ENCODE data around the gene CTBP1. TPM values are rescaled to one million over a fixed set of nuclear protein-coding genes. Genes with fewer than 3 reads are reported as not detected.

CTBP1 gene
- total RNA-seq, 1 experiment from 2014 or later, result 153 TPM

GRCh38 chr4:1214101-1215095 lies 34.5 kb downstream of the CTBP1 start:
- no peaks in the 10 kb centered on the region; the same call in 1 of the 2 replicates for H3K36me3 ChIP-seq (ENCODE audit: low read depth)
- H3K9me2 ChIP-seq (ENCODE audit: insufficient read depth), result no peaks in the 10 kb centered on the region
- no peak overlapping the region for H3K4me2 ChIP-seq
- H4K20me1 ChIP-seq (ENCODE audit: insufficient read depth), result peaks cover 1% of the 10 kb centered on the region
- no peaks in the 10 kb centered on the region for H3K79me2 ChIP-seq (ENCODE audit: low read depth)
- ChIA-PET CTCF (no interaction called here), POLR2A (ENCODE audit: unreplicated experiment) (no interaction called here)
- no peaks in the 10 kb centered on the region for H3K9me3 ChIP-seq (ENCODE audit: insufficient read depth, low read depth)
- H3K4me1 ChIP-seq (replicated peaks; ENCODE audit: insufficient read depth), result no peaks in the 10 kb centered on the region
- DNase-seq, result no peak
- intact Hi-C loops (cut with micrococcal nuclease; ENCODE audit: unreplicated experiment), result no loop called here
- TF ChIP-seq CTCF (conservative IDR thresholded peaks at IDR 0.05) (no peak), EZH2 (IDR thresholded peaks at IDR 0.05; ENCODE audit: low read depth) (no peak)
- no peak overlapping the region for H3K4me3 ChIP-seq
- BruUV-seq (replicated peaks), result no TSS peak
- H3K27ac ChIP-seq, result no peak overlapping the region
- H3K27me3 ChIP-seq (ENCODE audit: insufficient read depth, low read depth), result no peaks in the 10 kb centered on the region
- no peaks in the 10 kb centered on the region for H3F3A ChIP-seq (ENCODE audit: insufficient read depth, low read depth)
- no peak overlapping the region for H2AFZ ChIP-seq

DNA sequence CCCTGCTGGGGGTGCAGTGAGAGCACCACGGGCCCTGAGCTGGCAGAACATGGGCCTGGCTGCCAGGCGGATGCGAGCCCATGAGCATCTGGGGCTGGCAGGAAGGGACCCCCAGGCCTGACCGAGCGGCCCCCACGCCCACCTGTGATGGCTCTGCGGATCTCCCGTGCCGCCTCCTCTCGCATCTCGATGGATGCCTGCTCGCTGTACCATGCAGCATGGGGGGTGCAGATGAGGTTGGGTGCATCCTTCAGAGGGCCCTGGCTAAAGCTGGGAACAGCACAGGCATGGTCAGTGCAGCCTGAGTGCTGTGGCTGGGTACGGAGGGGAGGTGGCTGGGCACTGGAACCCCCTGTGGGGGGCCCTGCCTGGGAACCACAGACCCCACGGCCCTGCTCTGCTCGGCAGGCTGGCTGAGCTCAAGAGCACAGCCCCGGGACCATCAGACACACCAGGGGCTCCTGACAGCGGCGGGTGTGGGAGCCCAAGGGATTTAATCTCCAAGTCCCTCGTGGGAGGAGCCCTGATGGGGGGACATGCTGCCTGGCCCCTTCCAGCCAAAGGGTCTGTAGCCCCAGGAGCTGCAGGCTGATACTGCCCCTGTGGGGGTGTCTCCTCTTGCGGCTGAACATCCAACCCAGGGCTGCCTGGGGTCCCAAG lies 35.5 kb downstream of the CTBP1 start:
- CTCF ChIA-PET, result no interaction called here
- DNase-seq, result no peak
- no peaks in the 10 kb centered on the region for H3K27me3 ChIP-seq (ENCODE audit: insufficient read depth, low read depth)
- intact Hi-C loops (cut with micrococcal nuclease; ENCODE audit: unreplicated experiment), result no loop called here
- BruUV-seq (replicated peaks), result no TSS peak
- no peaks in the 10 kb centered on the region; the same call in none of the 2 replicates for H4K20me1 ChIP-seq (ENCODE audit: insufficient read depth)
- no peaks in the 10 kb centered on the region; the same call in 1 of the 2 replicates for H3K36me3 ChIP-seq (ENCODE audit: low read depth)
- TF ChIP-seq EZH2 (IDR thresholded peaks at IDR 0.05; ENCODE audit: low read depth) (no peak), CTCF (conservative IDR thresholded peaks at IDR 0.05) (no peak)
- no peak overlapping the region for H2AFZ ChIP-seq
- no peak overlapping the region for H3K27ac ChIP-seq
- no peaks in the 10 kb centered on the region for H3K9me2 ChIP-seq (ENCODE audit: insufficient read depth)
- no peaks in the 10 kb centered on the region for H3K79me2 ChIP-seq (ENCODE audit: low read depth)
- H3K4me1 ChIP-seq (replicated peaks; ENCODE audit: insufficient read depth), result no peaks in the 10 kb centered on the region
- H3K9me3 ChIP-seq (ENCODE audit: insufficient read depth, low read depth), result no peaks in the 10 kb centered on the region
- no peaks in the 10 kb centered on the region for H3F3A ChIP-seq (ENCODE audit: insufficient read depth, low read depth)
- H3K4me3 ChIP-seq, result no peak overlapping the region
- POLR2A ChIA-PET (ENCODE audit: unreplicated experiment), result no interaction called here
- H3K4me2 ChIP-seq, result no peak overlapping the region

DNA sequence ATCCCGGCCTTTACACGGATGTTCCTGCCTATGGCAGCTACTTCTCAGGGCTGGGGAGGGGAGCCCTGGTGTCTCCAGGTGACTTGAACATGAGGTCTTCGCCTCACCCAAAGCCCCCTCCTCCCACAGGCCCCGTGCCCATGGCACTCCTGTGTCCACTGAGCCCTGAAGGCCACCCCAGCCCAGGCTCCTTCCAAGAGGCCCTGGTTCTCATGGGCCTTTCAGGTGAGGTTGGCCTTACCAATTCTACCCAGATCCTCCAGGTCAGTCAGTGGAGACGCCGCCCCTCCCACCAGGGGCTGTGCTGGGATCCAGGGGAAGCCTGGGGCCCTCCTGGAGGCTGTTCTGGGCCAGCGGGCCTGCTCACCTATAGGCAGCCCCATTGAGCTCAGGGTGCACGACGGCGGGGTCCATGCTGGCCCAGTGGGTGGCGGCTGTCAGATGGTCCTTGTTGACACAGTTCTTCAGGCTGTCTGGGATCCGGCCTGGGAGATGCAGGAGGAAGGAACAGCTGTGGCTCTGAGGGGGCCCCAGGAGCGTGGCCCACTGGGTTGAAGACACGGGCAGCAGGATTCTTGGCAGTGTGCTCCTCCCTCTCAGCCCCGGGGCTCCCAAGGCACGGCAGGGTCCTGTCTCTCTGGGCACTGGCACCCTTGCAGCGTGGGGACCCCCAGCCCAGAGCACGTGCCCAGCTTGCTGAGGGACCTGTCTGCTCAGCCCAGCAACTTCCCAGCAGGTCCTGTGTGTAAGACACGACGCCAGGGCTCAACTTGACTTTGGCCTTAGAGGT lies 36.2 kb downstream of the CTBP1 start:
- BruUV-seq (replicated peaks), result no TSS peak
- Histone ChIP-seq H3K4me2 (no peak overlapping the region), H3K4me1 (replicated peaks; ENCODE audit: insufficient read depth) (no peaks in the 10 kb centered on the region), H2AFZ (no peak overlapping the region), H4K20me1 (ENCODE audit: insufficient read depth) (no peaks in the 10 kb centered on the region; the same call in none of the 2 replicates), H3K27me3 (ENCODE audit: insufficient read depth, low read depth) (no peaks in the 10 kb centered on the region), H3K27ac (no peak overlapping the region), H3F3A (ENCODE audit: insufficient read depth, low read depth) (no peaks in the 10 kb centered on the region), H3K9me2 (ENCODE audit: insufficient read depth) (no peaks in the 10 kb centered on the region), H3K36me3 (ENCODE audit: low read depth) (no peaks in the 10 kb centered on the region; the same call in 1 of the 2 replicates), H3K79me2 (ENCODE audit: low read depth) (no peaks in the 10 kb centered on the region), H3K9me3 (ENCODE audit: insufficient read depth, low read depth) (no peaks in the 10 kb centered on the region), H3K4me3 (no peak overlapping the region)
- ChIA-PET CTCF (no interaction called here), POLR2A (ENCODE audit: unreplicated experiment) (no interaction called here)
- no peak for TF ChIP-seq CTCF (conservative IDR thresholded peaks at IDR 0.05)
- TF ChIP-seq EZH2 (IDR thresholded peaks at IDR 0.05; ENCODE audit: low read depth), result no peak
- intact Hi-C loops (cut with micrococcal nuclease; ENCODE audit: unreplicated experiment), result no loop called here
- DNase-seq, result no peak
